H54 (cell line): ENCODE results near the gene PCBP3.

Experiments
- DNase-seq: peaks from one replicate; pipeline ENCODE4 v3.0.0; 2011; ENCODE audit warnings: low spot score, mixed read lengths; ENCODE audit not compliant: insufficient read length
- FAIRE-seq: peaks from 3 replicates; lab custom pipeline; 2011; peaks lifted over from hg19 to GRCh38; lab: Jason Lieb, UNC
- POLR2A ChIP-seq: IDR thresholded peaks from 2 replicates; pipeline ENCODE4 v1.6.1; 2011; ENCODE audit warnings: low read depth, mild to moderate bottlenecking, low read length

The PCBP3 gene

DNA sequence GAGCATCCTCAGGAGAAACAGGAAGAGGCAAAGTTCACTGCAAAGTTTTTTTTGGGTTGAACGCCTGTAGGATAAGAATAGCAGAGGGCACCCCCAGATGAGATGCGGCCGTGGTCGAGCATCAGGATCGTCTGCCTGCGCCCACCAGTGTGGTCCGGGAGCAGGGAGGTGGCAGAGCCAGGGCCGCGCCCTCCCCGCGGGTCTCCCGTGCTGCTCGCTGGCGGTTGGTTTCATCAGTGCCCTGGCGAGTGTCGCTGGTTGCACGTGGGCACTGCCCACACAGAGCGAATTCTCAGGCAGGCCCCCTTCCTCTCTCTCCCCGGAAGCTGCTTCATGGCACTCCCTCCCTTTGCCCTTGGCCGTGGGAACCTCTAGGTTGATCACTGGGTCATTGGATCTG lies 120.0 kb downstream of the PCBP3 start:
- no peak for DNase-seq
- no peak for FAIRE-seq

DNA sequence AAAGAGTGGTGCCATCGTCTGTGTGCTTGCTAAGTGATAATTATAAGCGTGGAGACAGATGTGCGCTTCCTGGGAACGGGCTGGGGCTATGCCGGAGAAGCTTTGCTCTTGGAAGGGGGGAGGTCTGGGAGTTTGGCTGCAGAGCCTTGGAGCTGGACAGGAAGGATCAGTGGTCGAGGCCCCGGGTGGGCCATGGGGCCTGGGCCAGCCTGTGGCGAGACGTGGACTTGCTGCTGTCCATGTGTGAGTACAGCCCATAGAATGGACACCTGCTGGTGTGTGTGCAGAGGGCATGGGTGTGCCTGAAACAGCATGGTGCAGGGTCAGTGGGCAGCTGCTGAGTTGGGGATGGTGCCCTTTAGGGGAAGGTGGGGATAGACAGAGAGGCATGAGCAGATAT lies 121.3 kb downstream of the PCBP3 start:
- FAIRE-seq: no peak
- no peak for TF ChIP-seq POLR2A
- no peak for DNase-seq

More for the DNA sequence above, 120.0 kb downstream of the PCBP3 start:
- no peak for TF ChIP-seq POLR2A

DNA sequence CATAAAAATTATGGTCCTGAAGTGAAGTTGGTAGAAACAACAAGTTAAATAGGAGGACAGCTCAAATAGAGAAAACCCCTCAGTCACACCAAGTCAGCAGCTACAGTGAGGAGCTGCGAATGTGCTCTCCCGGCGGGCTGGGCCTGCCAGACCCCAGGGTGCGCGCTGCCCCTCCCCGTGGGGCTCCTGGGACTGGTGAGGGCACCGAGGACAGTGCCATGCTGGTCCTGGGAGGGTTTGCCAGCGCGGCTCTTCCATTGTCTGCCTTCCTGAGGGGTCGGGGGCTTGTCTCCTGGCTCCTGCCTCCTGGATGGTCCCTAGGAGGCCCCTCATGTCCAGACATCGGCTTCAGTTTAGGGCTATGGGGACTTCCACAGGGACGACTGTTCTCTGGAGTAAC lies 121.8 kb downstream of the PCBP3 start:
- no peak for TF ChIP-seq POLR2A

DNA sequence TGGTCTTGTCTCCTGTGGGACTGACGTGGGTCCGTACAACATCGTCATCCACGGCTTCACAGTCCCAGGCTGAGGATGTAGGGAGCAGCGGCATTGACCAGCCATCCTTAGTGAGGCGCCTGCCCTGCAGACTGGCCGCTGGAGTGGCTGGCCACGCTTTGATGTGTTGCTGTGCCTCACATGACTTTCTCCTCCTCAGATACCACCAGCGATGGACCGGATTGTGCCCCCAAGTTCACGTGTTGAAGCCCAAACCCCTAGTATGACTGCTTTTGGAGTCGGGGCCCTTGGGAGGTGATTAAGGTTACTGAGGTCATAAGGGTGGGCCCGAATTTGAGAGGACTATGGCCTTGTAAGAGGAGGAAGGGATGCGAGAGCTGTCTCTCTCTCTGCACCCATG lies 122.5 kb downstream of the PCBP3 start:
- TF ChIP-seq POLR2A: no peak
- no peak for DNase-seq
- no peak for FAIRE-seq

More for the DNA sequence above, 121.8 kb downstream of the PCBP3 start:
- FAIRE-seq (no peak), DNase-seq (no peak)

DNA sequence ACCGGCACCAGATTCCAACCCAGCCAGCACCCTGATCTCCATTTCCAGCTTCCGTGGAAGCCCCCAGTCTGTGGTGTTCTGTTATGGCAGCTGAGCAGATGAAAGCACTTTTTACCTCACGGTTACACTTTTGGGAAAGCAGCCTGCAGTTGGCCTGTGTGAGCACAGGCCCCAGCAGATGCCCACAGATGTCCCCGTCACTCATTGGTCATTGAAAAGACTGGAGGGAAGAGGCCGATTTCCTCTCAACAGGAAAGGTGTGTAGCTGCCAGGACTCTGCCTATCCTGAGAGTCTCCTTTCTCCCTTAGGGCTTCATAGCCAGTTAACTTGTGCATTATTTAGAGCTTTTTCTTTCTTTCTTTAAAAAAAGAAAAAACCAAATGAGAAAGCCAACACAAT lies 123.0 kb downstream of the PCBP3 start:
- TF ChIP-seq POLR2A: no peak
- DNase-seq (no peak), FAIRE-seq (no peak)

DNA sequence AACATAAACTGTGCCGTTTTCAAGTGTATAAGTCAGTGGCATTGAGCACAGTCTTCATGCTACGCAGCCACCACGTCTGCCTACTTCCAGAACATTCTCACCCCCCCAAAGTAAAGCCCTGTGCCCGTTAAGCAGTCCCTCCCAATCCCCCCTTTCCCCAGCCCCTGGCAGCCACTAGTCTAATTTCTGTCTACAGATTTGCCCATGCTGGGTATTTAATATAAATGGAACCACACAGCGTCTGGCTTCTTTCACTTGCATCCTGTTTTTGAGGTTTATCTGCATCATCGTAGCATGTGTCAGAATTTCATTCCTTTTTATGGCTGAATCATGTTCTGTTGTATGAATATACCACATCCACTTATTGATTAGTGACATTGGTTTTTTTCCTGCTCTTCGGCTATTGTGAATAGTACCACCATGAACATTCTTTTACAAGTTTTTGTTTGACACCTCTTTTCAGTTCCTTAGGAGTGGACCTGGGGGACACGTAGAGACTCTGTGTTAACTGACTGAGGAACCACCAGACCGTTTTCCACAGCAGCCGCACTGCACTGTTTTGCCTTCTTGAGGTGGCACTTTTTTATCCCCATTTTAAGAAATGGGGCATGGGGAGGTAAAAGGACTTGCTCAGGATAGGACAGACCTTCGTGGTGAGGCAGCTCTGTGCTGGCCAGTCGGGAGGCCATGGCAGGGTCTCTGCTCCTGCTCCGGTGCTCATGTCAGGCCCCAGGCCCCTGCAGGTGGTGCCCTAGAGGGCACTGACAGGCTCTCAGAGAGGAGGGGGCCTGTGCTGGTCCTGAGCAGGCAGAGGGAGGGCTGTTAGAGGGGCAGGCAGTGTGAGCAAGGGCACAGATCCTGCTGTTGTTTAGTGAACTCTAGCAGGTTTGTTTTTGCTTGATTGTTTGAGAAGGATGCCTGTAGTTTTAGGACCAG lies 123.8 kb downstream of the PCBP3 start:
- DNase-seq (no peak), FAIRE-seq (no peak)
- no peak for TF ChIP-seq POLR2A

DNA sequence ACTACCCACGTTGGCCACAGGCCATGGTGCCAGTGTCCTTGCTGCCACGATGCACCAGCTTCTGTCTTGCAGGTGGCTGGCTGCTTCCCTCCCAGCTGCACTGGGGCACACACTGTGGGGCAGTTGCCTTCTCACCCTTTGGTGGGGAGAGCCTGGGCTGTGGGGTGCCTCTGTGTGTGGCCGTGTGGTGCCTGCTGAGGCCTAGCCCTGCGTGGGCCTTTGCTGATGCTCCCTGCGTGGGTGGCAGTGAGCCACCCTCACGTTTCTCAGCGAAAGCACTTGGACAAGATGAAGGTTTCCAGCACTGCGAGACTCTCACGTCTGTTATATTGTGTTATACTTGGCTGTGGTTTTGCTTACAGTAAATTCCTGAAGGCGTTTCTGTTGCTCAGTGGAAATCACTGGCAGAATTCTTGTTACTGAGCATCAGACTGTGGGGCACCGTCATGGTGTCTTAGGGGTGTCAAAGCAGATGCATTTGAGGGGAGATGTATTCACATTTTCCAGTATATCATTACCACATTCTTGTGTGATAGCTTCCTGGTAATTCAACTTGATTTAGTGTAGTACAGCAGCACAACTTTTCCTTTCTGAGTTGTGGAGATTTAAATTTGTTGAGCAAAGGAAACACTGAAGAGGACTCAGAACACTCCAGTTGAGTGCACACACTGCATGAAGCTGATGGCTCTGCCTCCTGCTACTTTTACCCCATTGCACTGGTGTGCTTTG lies 124.7 kb downstream of the PCBP3 start:
- TF ChIP-seq POLR2A: no peak
- DNase-seq (no peak), FAIRE-seq (no peak)

DNA sequence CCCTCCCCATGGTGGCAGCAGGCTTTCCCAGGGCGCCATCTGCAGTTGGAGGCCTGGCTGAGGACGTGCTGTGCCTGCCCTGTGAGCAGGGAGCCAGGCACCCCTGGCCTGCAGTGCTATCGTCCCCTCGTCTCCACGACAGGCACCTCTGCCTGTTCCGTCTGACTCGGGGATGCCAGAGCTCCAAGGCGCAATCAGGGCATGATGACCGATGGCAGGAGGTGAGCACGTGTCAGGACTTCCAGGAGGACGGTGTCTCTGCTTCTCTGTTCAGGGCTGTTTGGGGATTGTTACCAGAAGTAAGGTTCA lies 125.2 kb downstream of the PCBP3 start:
- no peak for DNase-seq
- FAIRE-seq: no peak
- TF ChIP-seq POLR2A: no peak

DNA sequence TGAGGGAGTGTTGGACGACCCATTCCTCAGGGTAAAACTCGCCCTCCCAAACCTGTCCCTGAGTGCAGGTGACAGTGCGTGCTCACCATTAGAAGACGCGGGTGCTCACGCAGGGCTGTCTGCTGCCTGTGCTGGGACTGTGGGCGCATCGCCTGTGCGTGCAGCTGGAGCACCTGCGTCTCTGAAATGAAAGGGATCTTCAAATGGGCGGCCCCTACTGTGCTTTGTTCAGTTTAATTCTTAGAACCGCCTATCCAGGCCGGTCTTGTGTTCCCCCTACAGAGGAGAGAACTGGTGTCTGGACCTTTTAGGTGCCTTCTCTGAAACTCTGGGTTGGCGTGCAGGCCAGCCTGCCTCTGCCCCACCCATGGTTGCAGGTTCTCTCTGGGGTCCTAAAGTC lies 125.8 kb downstream of the PCBP3 start:
- FAIRE-seq: no peak
- no peak for TF ChIP-seq POLR2A
- no peak for DNase-seq

DNA sequence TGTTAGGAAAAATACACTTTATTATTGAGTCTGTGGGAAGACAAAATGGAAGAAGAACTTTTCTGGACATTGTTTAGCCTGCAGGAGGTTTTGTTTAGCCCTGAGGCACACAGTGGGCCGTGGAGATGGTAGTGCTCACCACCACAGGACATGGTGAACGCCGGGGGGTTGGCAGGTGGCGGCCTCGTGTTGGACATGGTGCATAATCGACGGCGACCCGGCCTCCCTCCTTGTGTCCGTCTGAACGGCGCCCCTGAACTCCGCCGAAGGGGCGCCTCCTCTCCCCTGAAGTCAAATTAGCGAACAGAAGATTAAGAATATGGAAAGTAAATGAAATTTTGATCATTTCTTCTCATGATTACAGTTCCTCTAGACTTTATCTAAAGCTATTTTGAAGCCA lies 126.4 kb downstream of the PCBP3 start:
- no peak for DNase-seq
- FAIRE-seq: no peak
- TF ChIP-seq POLR2A: no peak

DNA sequence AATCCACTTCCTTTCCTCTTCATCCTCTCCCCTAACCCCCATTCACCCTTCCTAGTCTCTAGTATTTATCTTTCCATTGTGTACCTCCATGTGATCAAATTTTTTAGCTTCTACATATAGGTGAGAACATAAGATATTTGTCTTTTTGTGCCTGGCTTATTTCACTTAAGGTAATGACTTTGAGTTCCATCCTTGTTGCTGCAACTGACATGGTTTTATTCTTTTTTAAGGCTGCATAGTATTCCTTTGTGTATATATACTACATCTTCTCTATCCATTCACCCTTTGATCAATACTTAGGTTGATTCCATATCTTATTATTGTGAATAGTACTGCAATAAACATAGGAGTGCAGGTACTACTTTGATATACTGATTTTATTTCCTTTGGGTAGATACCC lies 128.7 kb downstream of the PCBP3 start:
- no peak for FAIRE-seq
- TF ChIP-seq POLR2A: no peak
- DNase-seq: no peak

DNA sequence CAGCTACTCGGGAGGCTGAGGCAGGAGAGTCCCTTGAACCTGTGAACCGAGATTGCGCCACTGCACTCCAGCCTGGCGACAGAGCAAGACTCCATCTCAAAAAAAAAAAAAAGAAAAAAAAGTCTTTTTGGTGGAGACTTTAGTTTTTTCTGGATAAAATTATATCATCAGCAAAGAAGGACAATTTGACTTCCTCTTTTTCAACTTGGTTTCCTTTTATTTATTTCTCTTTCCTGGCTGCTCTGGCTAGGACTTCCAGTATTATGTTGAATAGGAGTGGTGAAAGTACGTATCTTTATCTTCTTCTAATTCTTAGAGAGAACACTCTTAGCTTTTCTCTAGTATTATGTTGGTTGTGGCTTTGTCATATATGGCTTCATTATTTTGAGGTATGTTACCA lies 130.8 kb downstream of the PCBP3 start:
- FAIRE-seq: no peak
- no peak for DNase-seq
- TF ChIP-seq POLR2A: no peak

DNA sequence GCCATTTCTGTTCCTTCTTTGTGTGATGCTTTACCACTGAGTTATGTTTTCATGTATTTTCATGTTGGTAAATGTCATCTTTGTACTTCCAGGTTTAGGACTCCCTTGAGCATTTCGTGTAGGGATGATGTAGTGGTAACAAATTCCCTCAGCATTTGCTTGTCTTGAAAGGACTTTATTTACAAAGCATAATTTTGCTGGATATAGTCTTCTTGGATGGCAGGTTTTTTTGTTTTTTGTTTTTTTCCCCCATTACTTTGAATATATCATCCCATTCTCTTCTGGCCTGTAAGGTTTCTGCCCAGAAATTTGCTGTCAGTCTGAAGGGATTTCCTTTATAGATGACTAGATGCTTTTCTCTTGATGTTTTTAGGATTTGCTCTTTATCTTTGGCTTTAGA lies 133.4 kb downstream of the PCBP3 start:
- FAIRE-seq: no peak
- TF ChIP-seq POLR2A: no peak

DNA sequence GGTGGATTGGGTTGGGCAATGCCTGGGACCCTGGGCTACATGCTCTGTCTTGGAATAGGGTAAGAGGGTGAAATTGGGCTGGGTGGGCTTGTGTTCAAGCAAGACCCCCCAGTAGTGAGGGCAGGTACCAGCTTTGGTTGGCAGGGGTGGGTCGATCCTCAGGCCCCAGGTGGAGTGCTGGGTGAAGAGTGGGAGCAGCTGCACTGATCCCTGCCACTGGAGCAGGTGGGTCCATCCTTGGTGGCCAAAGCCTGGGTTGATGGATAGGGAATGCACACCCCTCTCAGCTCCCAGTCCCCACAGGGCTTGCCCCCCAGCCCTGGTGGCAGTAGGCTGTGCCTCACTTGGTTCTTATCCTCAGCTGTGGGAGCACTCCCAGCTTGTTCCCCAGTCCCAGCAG lies 135.2 kb downstream of the PCBP3 start:
- TF ChIP-seq POLR2A: no peak
- DNase-seq (no peak), FAIRE-seq (no peak)

More for the DNA sequence above, 133.4 kb downstream of the PCBP3 start:
- no peak for DNase-seq
